WTC11 (cell line): ENCODE results near the gene RBM38. TPM values are rescaled to one million over a fixed set of nuclear protein-coding genes. Genes with fewer than 3 reads are reported as not detected.

Experiments
- ATAC-seq: fragments of 200-7000 bp; cut with Tn5 transposase; 2 replicates; pipeline ENCODE4 v1.10.0; 2021; ENCODE audit warnings: mild to moderate bottlenecking, moderate library complexity
- CTCF ChIA-PET: fragments of 300-600 bp; sonication (Branson Sonifier 250); formaldehyde crosslinking; loops from one replicate; lab custom pipeline; 2021; ENCODE audit warnings: antibody characterized with exemption; lab: Charles Lee
- POLR2A ChIA-PET: fragments of 350-600 bp; sonication (Branson Sonifier 250); formaldehyde crosslinking; loops from one replicate; lab custom pipeline; 2021; ENCODE audit warnings: antibody characterized with exemption; lab: Charles Lee
- DNase-seq: peaks from one replicate; pipeline ENCODE4 v3.0.0; 2021; ENCODE audit warnings: low spot score
- H3K27ac Mint-ChIP-seq: 2 replicates; pipeline ENCODE4 v1.8.0; 2021; ENCODE audit warnings: mixed read lengths
- H3K27me3 Mint-ChIP-seq: 2 replicates; pipeline ENCODE4 v1.8.0; 2021; ENCODE audit warnings: low read depth, mild to moderate bottlenecking, moderate library complexity, mixed read lengths
- H3K36me3 Mint-ChIP-seq: 2 replicates; pipeline ENCODE4 v1.8.0; 2021; ENCODE audit warnings: mixed read lengths
- H3K4me1 Mint-ChIP-seq: 2 replicates; pipeline ENCODE4 v1.8.0; 2022; ENCODE audit warnings: mixed read lengths
- H3K4me3 Mint-ChIP-seq: 2 replicates; pipeline ENCODE4 v1.8.0; 2021; ENCODE audit warnings: mild to moderate bottlenecking, moderate library complexity, mixed read lengths
- H3K9me3 Mint-ChIP-seq: 2 replicates; pipeline ENCODE4 v1.8.0; 2021; ENCODE audit warnings: mixed read lengths
- ATF1 ChIP-seq: sonication (generic); formaldehyde crosslinking; IDR thresholded peaks from 2 replicates; pipeline ENCODE4 v1.8.1; 2023; ENCODE audit warnings: mild to moderate bottlenecking, moderate library complexity, missing genetic modification reagents
- ATF3 ChIP-seq: sonication (generic); formaldehyde crosslinking; conservative IDR thresholded peaks from 2 replicates; pipeline ENCODE4 v1.8.1; 2022; ENCODE audit warnings: mild to moderate bottlenecking, missing genetic modification reagents
- CTCF ChIP-seq: fragments of 200-600 bp; IDR thresholded peaks from 2 replicates; pipeline ENCODE4 v1.8.0; 2022; ENCODE audit warnings: antibody characterized with exemption
- E2F4 ChIP-seq: sonication (generic); formaldehyde crosslinking; IDR thresholded peaks from 2 replicates; pipeline ENCODE4 v1.8.1; 2022; ENCODE audit warnings: low read depth, mild to moderate bottlenecking, moderate library complexity, missing genetic modification reagents, borderline replicate concordance
- ELF4 ChIP-seq: sonication (generic); formaldehyde crosslinking; IDR thresholded peaks from 2 replicates; pipeline ENCODE4 v1.8.1; 2022; ENCODE audit warnings: low read depth, mild to moderate bottlenecking, moderate library complexity, missing genetic modification reagents
- EMX1 ChIP-seq: fragments of 250-450 bp; sonication (Bioruptor Pico); IDR thresholded peaks from 2 replicates; pipeline ENCODE4 v1.8.0; 2021; ENCODE audit warnings: mild to moderate bottlenecking
- ESRRA ChIP-seq: sonication (generic); formaldehyde crosslinking; IDR thresholded peaks from 2 replicates; pipeline ENCODE4 v1.8.1; 2022; ENCODE audit warnings: mild to moderate bottlenecking, missing genetic modification reagents, borderline replicate concordance
- ETV6 ChIP-seq: sonication (generic); formaldehyde crosslinking; IDR thresholded peaks from 2 replicates; pipeline ENCODE4 v1.8.1; 2022; ENCODE audit warnings: mild to moderate bottlenecking, missing genetic modification reagents
- FOXK1 ChIP-seq: sonication (generic); formaldehyde crosslinking; IDR thresholded peaks from 2 replicates; pipeline ENCODE4 v1.8.0; 2022; ENCODE audit warnings: mild to moderate bottlenecking, moderate library complexity, missing genetic modification reagents
- FOXP1 ChIP-seq: sonication (generic); formaldehyde crosslinking; IDR thresholded peaks from 2 replicates; pipeline ENCODE4 v1.8.0; 2022; ENCODE audit warnings: missing genetic modification reagents, mild to moderate bottlenecking, moderate library complexity, borderline replicate concordance
- HMGA2 ChIP-seq: fragments of 250-450 bp; sonication (Bioruptor Pico); IDR thresholded peaks from 2 replicates; pipeline ENCODE4 v1.4.0; 2021; ENCODE audit warnings: mild to moderate bottlenecking, moderate library complexity
- JAZF1 ChIP-seq: fragments of 250-450 bp; sonication (Bioruptor Pico); IDR thresholded peaks from 2 replicates; pipeline ENCODE4 v1.9.0; 2021; ENCODE audit warnings: moderate library complexity, mild to moderate bottlenecking, inconsistent platforms
- JUN ChIP-seq: sonication (generic); formaldehyde crosslinking; IDR thresholded peaks from 2 replicates; pipeline ENCODE4 v1.8.0; 2023; ENCODE audit warnings: mild to moderate bottlenecking, missing genetic modification reagents
- KAT7 ChIP-seq: sonication (generic); formaldehyde crosslinking; IDR thresholded peaks from 2 replicates; pipeline ENCODE4 v1.8.1; 2023; ENCODE audit warnings: missing genetic modification reagents, mild to moderate bottlenecking, borderline replicate concordance
- MYBL2 ChIP-seq: sonication (generic); formaldehyde crosslinking; IDR thresholded peaks from 2 replicates; pipeline ENCODE4 v1.8.1; 2023; ENCODE audit warnings: mild to moderate bottlenecking, moderate library complexity, missing genetic modification reagents
- NR2C2 ChIP-seq: sonication (generic); formaldehyde crosslinking; IDR thresholded peaks from 2 replicates; pipeline ENCODE4 v1.8.0; 2022; ENCODE audit warnings: mild to moderate bottlenecking, missing genetic modification reagents
- OVOL2 ChIP-seq: fragments of 250-450 bp; sonication (Bioruptor Pico); IDR thresholded peaks from 2 replicates; pipeline ENCODE4 v1.9.0; 2021; ENCODE audit warnings: mild to moderate bottlenecking, borderline replicate concordance
- PRRX2 ChIP-seq: fragments of 250-450 bp; sonication (Bioruptor Pico); IDR thresholded peaks from 2 replicates; pipeline ENCODE4 v1.8.0; 2021; ENCODE audit warnings: mild to moderate bottlenecking
- RELA ChIP-seq: sonication (generic); formaldehyde crosslinking; IDR thresholded peaks from 2 replicates; pipeline ENCODE4 v1.8.1; 2022; ENCODE audit warnings: missing genetic modification reagents, mild to moderate bottlenecking, borderline replicate concordance
- SMAD3 ChIP-seq: sonication (generic); formaldehyde crosslinking; IDR thresholded peaks from 2 replicates; pipeline ENCODE4 v1.8.0; 2022; ENCODE audit warnings: missing genetic modification reagents, mild to moderate bottlenecking, borderline replicate concordance
- TEAD1 ChIP-seq: sonication (generic); formaldehyde crosslinking; IDR thresholded peaks from 2 replicates; pipeline ENCODE4 v1.8.0; 2022; ENCODE audit warnings: mild to moderate bottlenecking, missing genetic modification reagents
- USF2 ChIP-seq: sonication (generic); formaldehyde crosslinking; IDR thresholded peaks from 2 replicates; pipeline ENCODE4 v1.8.1; 2023; ENCODE audit warnings: mild to moderate bottlenecking, missing genetic modification reagents, moderate library complexity
- ZBTB43 ChIP-seq: sonication (generic); formaldehyde crosslinking; IDR thresholded peaks from 2 replicates; pipeline ENCODE4 v1.8.1; 2023; ENCODE audit warnings: mild to moderate bottlenecking, missing genetic modification reagents
- ZNF317 ChIP-seq: sonication (generic); formaldehyde crosslinking; IDR thresholded peaks from 2 replicates; pipeline ENCODE4 v1.8.1; 2023; ENCODE audit warnings: low read depth, mild to moderate bottlenecking, moderate library complexity, missing genetic modification reagents, borderline replicate concordance
- ZNF396 ChIP-seq: fragments of 250-450 bp; sonication (Bioruptor Pico); IDR thresholded peaks from 2 replicates; pipeline ENCODE4 v1.8.0; 2021; ENCODE audit warnings: mild to moderate bottlenecking, moderate library complexity, borderline replicate concordance
- ZNF416 ChIP-seq: fragments of 250-450 bp; sonication (Bioruptor Pico); IDR thresholded peaks from 2 replicates; pipeline ENCODE4 v1.9.0; 2021; ENCODE audit warnings: mild to moderate bottlenecking, inconsistent platforms
- ZNF423 ChIP-seq: fragments of 250-450 bp; sonication (Bioruptor Pico); IDR thresholded peaks from 2 replicates; pipeline ENCODE4 v2.1.2; 2022; ENCODE audit warnings: mild to moderate bottlenecking, moderate library complexity
- ZSCAN18 ChIP-seq: fragments of 250-450 bp; sonication (Bioruptor Pico); IDR thresholded peaks from 2 replicates; pipeline ENCODE4 v2.1.2; 2022; ENCODE audit warnings: mild to moderate bottlenecking, moderate library complexity
- total RNA-seq: library from RNA; stranded (reverse); gene quantifications from 3 replicates; pipeline ENCODE4 v1.2.3, GENCODE V29; 2021

RBM38 gene
- total RNA-seq, 1 experiment from 2014 or later: 69.0 TPM

GRCh38 chr20:57384486-57384885, 6.7 kb upstream of the RBM38 start (continued):
- no peak for TF ChIP-seq E2F4 (CRISPR knock-in tag)
- no peak for TF ChIP-seq EMX1 (CRISPR knock-in tag)
- no peak for TF ChIP-seq CTCF
- no peak for TF ChIP-seq HMGA2 (CRISPR knock-in tag)
- TF ChIP-seq JAZF1 (CRISPR knock-in tag): no peak
- no peak for TF ChIP-seq MYBL2 (CRISPR knock-in tag)
- TF ChIP-seq PRRX2: no peak
- no peak for TF ChIP-seq ELF4
- no peak for TF ChIP-seq ZSCAN18
- TF ChIP-seq ZBTB43 (CRISPR knock-in tag): no peak
- TF ChIP-seq TEAD1 (CRISPR knock-in tag): no peak
- TF ChIP-seq ETV6 (CRISPR knock-in tag): no peak
- no peak for TF ChIP-seq SMAD3
- no peak for TF ChIP-seq USF2 (CRISPR knock-in tag)

- ChIA-PET CTCF (interaction anchor here (1.0 to 1.6 kb wide), 2 partner anchors 14 to 53 kb away, joined by 5 to 6 read pairs; no protein-coding TSS in a partner anchor), POLR2A (no interaction called here)
- H3K27ac Mint-ChIP-seq: no peak overlapping the region
- peaks cover 6% of the 10 kb centered on the region; the same call in 1 of the 2 replicates for H3K36me3 Mint-ChIP-seq
- H3K4me3 Mint-ChIP-seq: no peak overlapping the region
- H3K4me1 Mint-ChIP-seq: peaks cover 10% of the 10 kb centered on the region
- no peaks in the 10 kb centered on the region for H3K9me3 Mint-ChIP-seq
- DNase-seq (no peak), ATAC-seq (no peak)
- H3K27me3 Mint-ChIP-seq: no peaks in the 10 kb centered on the region
- TF ChIP-seq FOXK1 (CRISPR knock-in tag): no peak
- no peak for TF ChIP-seq ZBTB43 (CRISPR knock-in tag)
- TF ChIP-seq ZNF416 (CRISPR knock-in tag): no peak
- TF ChIP-seq E2F4 (CRISPR knock-in tag): no peak
- TF ChIP-seq ATF1 (CRISPR knock-in tag): no peak
- TF ChIP-seq KAT7 (CRISPR knock-in tag): no peak
- no peak for TF ChIP-seq OVOL2 (CRISPR knock-in tag)
- TF ChIP-seq RELA (CRISPR knock-in tag): no peak
- no peak for TF ChIP-seq JUN (CRISPR knock-in tag)
- no peak for TF ChIP-seq FOXP1 (CRISPR knock-in tag)
- no peak for TF ChIP-seq NR2C2
- TF ChIP-seq ZNF423: no peak
- TF ChIP-seq ATF3 (CRISPR knock-in tag): no peak
- no peak for TF ChIP-seq ZNF396 (CRISPR knock-in tag)
- TF ChIP-seq ZNF317: no peak
- TF ChIP-seq ESRRA (CRISPR knock-in tag): no peak
These were observed 6.0 kb upstream of the RBM38 start for GRCh38 chr20:57384953-57385761.
